Upper lobe of left lung (tissue), 6 donors: ENCODE measurements around the gene KLHDC3. TPM values are rescaled to one million over a fixed set of nuclear protein-coding genes. Genes with fewer than 3 reads are reported as not detected.

ENCODE experiments used
- ATAC-seq, 2 donors: fragments of 200-7000 bp; cut with Tn5 transposase; one replicate each; pipeline ENCODE4 v1.9.1; 2022; ENCODE audit warnings: mild to moderate bottlenecking in 2 of 2, moderate library complexity in 2 of 2; ENCODE audit not compliant: low FRiP score in 2 of 2
- DNase-seq, 2 donors: peaks; one replicate each; pipeline ENCODE4 v3.0.0-alpha.2; 2019 to 2020
- H3K27ac ChIP-seq, 4 donors: fragments of 200-600 bp; sonication (generic); one replicate each; pipeline ENCODE4 v1.5.1; 2016 to 2019
- H3K27me3 ChIP-seq, 4 donors: fragments of 200-600 bp; sonication (generic); one replicate each; pipeline ENCODE4 v1.5.1; 2017 to 2019
- H3K36me3 ChIP-seq, 4 donors: fragments of 200-600 bp; sonication (generic); one replicate each; pipeline ENCODE4 v1.5.1; 2016 to 2019
- H3K4me1 ChIP-seq, 4 donors: fragments of 200-600 bp; sonication (generic); one replicate each; pipeline ENCODE4 v1.5.1; 2018 to 2019
- H3K4me3 ChIP-seq, 4 donors: fragments of 200-600 bp; sonication (generic); one replicate each; pipeline ENCODE4 v1.5.1; 2017 to 2019; ENCODE audit warnings: mild to moderate bottlenecking in 2 of 4, moderate library complexity in 1 of 4
- H3K9me3 ChIP-seq, 4 donors: fragments of 200-600 bp; sonication (generic); one replicate each; pipeline ENCODE4 v1.5.1; 2018 to 2019
- EP300 ChIP-seq, 4 donors: sonication (generic); formaldehyde crosslinking; IDR thresholded peaks; one replicate each; pipeline ENCODE4 v1.5.1; 2017; ENCODE audit warnings: antibody characterized with exemption in 4 of 4, control low read depth in 2 of 4
- POLR2A ChIP-seq, 4 donors: fragments of 450-650 bp; IDR thresholded peaks; one replicate each; pipeline ENCODE4 v1.5.1; 2016 to 2017; ENCODE audit warnings: antibody characterized with exemption in 4 of 4, mild to moderate bottlenecking in 2 of 4
- POLR2AphosphoS5 ChIP-seq, 2 donors: sonication (generic); formaldehyde crosslinking; IDR thresholded peaks; one replicate each; pipeline ENCODE4 v1.5.1; 2017; ENCODE audit warnings: antibody characterized with exemption in 2 of 2
- WGBS, 2 donors: methylation state at CpG; one replicate each; pipeline ENCODE4 v1.1.5; 2017 to 2018; 5-methylcytosine and 5-hydroxymethylcytosine counted together
- total RNA-seq, 6 donors: library from RNA; depleted of rRNA in 4 of 6; stranded (reverse); fragments of >200 nt in 4 of 6; gene quantifications; one replicate each; pipeline versions ENCODE4 v1.1.0 to v1.2.1, GENCODE V29; 2016 to 2021
- TF ChIP-seq, protein P1 (sequence below), 6 experiments: fragments of 450-650 bp in 4 of 6; fragments of 200-600 bp in 2 of 6; sonication (generic) in 2 of 6; IDR thresholded peaks; one replicate each; pipeline ENCODE4 v1.5.1; 2016 to 2019; ENCODE audit warnings: antibody characterized with exemption in 6 of 6
- donor health status: DM: no; HTN: no; CAD: no; lungs with moderate emphysema.
- donor health status: DM: no; HTN: yes; CAD: no; lungs with severe emphysema.

KLHDC3 gene
- total RNA-seq, 6 donors from 2014 or later: 36.7 to 74.0 (median 59.3) TPM

DNA sequence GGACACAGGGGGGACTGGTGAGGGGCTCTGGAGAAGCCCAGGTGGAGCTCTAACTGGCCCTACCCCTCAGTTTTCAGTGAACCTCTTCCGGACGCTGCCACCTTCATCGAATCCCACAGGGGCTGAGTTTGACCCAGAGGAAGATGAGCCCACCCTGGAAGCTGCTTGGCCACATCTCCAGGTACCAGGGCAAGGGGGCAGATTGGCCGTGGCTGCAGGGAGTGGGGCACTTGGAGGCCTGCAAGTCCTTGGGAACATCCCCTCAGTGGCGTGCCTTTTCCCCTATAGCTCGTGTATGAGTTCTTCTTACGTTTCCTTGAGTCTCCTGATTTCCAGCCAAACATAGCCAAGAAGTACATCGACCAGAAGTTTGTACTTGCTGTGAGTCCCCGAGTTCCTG lies 6.9 kb upstream of the KLHDC3 start:
- Histone ChIP-seq H3K27ac (no peak overlapping the region), H3K27me3 (no peaks in the 10 kb centered on the region), H3K9me3 (no peaks in the 10 kb centered on the region), H3K4me1 (peaks cover 0 to under 1% (median 0%) of the 10 kb centered on the region in 4 donors), H3K36me3 (peaks cover 8 to 70% (median 61%) of the 10 kb centered on the region in 4 donors), H3K4me3 (no peak overlapping the region)
- DNase-seq: no peak
- no peak for ATAC-seq
- TF ChIP-seq, protein P1, sequence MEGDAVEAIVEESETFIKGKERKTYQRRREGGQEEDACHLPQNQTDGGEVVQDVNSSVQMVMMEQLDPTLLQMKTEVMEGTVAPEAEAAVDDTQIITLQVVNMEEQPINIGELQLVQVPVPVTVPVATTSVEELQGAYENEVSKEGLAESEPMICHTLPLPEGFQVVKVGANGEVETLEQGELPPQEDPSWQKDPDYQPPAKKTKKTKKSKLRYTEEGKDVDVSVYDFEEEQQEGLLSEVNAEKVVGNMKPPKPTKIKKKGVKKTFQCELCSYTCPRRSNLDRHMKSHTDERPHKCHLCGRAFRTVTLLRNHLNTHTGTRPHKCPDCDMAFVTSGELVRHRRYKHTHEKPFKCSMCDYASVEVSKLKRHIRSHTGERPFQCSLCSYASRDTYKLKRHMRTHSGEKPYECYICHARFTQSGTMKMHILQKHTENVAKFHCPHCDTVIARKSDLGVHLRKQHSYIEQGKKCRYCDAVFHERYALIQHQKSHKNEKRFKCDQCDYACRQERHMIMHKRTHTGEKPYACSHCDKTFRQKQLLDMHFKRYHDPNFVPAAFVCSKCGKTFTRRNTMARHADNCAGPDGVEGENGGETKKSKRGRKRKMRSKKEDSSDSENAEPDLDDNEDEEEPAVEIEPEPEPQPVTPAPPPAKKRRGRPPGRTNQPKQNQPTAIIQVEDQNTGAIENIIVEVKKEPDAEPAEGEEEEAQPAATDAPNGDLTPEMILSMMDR (IDR thresholded peaks at IDR 0.05): no peak
- TF ChIP-seq EP300 (IDR thresholded peaks at IDR 0.05): no peak
- no peak for TF ChIP-seq POLR2AphosphoS5 (IDR thresholded peaks at IDR 0.05)
- TF ChIP-seq POLR2A (IDR thresholded peaks at IDR 0.05): no peak
- WGBS, 2 donors: 88 to 96% methylated on average over 6 to 9 of the region's 9 CpGs

DNA sequence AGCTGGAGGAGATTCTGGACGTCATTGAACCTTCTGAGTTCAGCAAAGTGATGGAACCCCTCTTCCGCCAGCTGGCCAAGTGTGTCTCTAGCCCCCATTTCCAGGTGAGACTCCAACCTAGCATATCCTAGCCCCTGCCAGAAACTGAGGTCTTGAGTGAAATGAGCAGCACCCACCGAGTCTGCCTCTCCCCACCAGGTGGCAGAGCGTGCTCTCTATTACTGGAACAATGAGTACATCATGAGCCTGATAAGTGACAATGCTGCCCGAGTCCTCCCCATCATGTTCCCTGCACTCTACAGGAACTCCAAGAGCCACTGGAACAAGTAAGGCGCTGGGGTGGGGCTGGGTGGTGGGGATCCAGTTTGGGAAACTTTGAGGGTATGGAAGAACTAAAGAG lies 4.9 kb upstream of the KLHDC3 start:
- H3K27ac ChIP-seq: no peak overlapping the region
- no peak overlapping the region for H3K4me3 ChIP-seq
- TF ChIP-seq, protein P1 (IDR thresholded peaks at IDR 0.05): peak in 3 of 6 experiments; percentile 9 to 27 (median 11)
- no peak for TF ChIP-seq POLR2AphosphoS5 (IDR thresholded peaks at IDR 0.05)
- H3K36me3 ChIP-seq: peaks cover 8 to 68% (median 62%) of the 10 kb centered on the region in 4 donors
- H3K4me1 ChIP-seq: peaks cover 10 to 15% (median 13%) of the 10 kb centered on the region in 4 donors
- no peaks in the 10 kb centered on the region for H3K27me3 ChIP-seq
- 69 to 71% methylated on average over 6 of the region's 6 CpGs for WGBS, 2 donors
- ATAC-seq: no peak
- H3K9me3 ChIP-seq: no peaks in the 10 kb centered on the region
- no peak for DNase-seq

DNA sequence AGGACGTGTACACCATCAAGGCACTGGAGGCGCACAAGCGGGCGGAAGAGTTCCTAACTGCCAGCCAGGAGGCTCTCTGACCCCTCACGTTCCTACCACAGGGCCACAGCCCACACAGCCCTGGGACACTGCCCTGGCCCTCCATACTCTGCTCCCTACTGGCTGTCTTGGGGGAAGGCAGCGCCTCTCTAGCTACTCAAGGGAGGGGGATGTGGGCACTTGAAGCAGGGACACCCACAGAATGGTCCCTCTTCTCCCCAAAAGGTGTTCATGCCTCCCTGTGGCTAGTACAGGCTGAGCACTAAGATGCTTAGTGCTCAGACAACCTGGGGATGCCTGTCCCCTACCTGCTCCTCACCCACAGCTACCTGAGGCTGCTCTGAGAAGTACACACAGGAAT lies 2.8 kb upstream of the KLHDC3 start:
- DNase-seq: no peak
- H3K4me3 ChIP-seq: no peak overlapping the region
- H3K36me3 ChIP-seq: peaks cover 8 to 62% (median 57%) of the 10 kb centered on the region in 4 donors
- peaks cover 26 to 32% (median 29%) of the 10 kb centered on the region in 4 donors for H3K4me1 ChIP-seq
- no peaks in the 10 kb centered on the region for H3K9me3 ChIP-seq
- TF ChIP-seq POLR2A (IDR thresholded peaks at IDR 0.05): no peak
- TF ChIP-seq POLR2AphosphoS5 (IDR thresholded peaks at IDR 0.05): no peak
- TF ChIP-seq EP300 (IDR thresholded peaks at IDR 0.05): no peak
- TF ChIP-seq, protein P1 (IDR thresholded peaks at IDR 0.05): no peak
- H3K27ac ChIP-seq: no peak overlapping the region
- WGBS, 2 donors: 86 to 88% methylated on average over 6 of the region's 6 CpGs
- H3K27me3 ChIP-seq: no peaks in the 10 kb centered on the region
- ATAC-seq: no peak

DNA sequence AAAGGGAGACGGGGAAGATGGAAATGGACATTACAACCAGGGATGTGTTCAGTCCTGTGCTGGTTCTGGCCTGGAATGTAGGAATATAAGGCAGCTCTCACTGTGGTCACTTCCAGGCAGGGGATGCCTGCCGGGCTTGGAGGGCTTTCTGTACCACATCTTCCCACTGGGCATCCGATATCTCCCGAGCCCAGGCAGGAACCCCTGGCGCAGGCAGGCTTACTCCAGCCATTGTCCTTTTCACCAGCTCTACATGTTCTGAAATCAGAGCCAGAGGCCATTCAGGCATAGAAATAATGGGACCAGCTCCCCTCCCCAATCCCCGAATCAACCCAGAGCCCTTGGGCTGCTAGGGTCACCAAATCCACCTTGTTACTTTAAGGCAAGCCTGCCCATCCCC lies 1.7 kb upstream of the KLHDC3 start:
- ATAC-seq: no peak
- peaks cover 1 to 55% (median 50%) of the 10 kb centered on the region in 4 donors for H3K36me3 ChIP-seq
- peak overlapping the region in 1 of 4 donors; percentile 97 for H3K4me3 ChIP-seq
- DNase-seq: no peak
- H3K27me3 ChIP-seq: no peaks in the 10 kb centered on the region
- H3K9me3 ChIP-seq: no peaks in the 10 kb centered on the region
- H3K4me1 ChIP-seq: peaks cover 36 to 44% (median 40%) of the 10 kb centered on the region in 4 donors
- H3K27ac ChIP-seq: peak overlapping the region in 1 of 4 donors; percentile 80
- 92 to 93% methylated on average over 6 of the region's 6 CpGs for WGBS, 2 donors
- no peak for TF ChIP-seq POLR2AphosphoS5 (IDR thresholded peaks at IDR 0.05)
- no peak for TF ChIP-seq POLR2A (IDR thresholded peaks at IDR 0.05)
- no peak for TF ChIP-seq EP300 (IDR thresholded peaks at IDR 0.05)
- TF ChIP-seq, protein P1 (IDR thresholded peaks at IDR 0.05): no peak
